Measurements from ENCODE around the gene GMPR.
A peak's percentile ranks its signal among the peaks of the same experiment; 100 is the strongest.

The GMPR gene

DNA sequence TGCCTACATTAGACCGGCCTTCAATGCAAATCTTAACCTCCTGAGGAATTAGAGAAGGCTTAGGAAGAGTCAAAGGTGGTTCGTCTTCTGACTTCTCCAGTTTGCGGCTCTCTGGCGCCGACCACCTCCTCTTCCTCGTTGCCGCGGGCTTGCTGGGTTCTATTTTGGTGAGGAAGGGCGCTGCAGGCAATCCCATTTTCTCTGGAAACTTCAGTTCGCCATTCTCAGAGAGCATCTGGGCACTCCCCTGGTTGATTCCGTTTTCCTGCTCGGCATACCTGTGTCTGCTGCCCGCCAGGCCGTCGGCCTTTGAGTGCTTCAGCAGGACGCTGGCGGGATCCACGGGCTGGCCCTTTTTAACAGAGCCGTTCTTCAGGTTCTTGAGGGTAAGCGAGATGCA lies 67.9 kb downstream of the GMPR start:
- DNase-seq: no peak

DNA sequence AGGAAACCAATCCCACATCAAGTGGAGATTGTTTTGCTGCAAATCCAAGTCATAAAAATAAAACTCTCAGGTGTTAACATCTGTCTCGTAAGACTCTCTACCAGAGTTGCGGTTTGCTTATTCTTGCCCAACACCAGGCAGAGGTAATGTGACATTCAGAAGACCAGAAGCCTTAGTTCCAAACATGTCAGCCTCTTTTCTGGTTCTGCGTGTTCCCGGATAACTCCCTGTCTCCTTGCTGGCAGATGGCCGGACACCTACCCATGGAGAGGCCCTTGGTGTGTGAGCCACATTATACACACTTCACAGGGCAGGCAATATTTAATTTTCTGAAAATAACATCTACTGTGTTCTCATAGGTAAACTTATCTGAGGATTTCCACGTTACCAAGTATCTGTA lies 73.4 kb downstream of the GMPR start:
- no peak for DNase-seq

DNA sequence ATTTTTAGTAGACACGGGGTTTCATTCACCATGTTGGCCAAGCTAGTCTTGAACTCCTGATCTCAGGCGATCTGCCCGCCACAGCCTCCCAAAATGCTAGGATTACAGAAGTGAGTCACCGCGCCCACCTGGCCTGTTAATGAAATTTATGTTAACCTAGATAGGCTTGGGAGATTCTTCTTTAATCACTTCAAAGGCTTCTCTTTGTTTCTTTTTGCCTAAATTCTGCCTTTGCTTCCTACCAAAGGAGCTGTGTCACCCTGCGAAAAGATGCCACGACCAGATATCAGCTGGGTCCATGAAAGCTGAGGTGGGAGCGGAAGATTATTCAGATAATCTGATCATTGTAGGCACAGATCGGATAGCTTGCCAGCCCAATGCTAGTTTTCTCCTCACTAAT lies 75.3 kb downstream of the GMPR start:
- DNase-seq: no peak

DNA sequence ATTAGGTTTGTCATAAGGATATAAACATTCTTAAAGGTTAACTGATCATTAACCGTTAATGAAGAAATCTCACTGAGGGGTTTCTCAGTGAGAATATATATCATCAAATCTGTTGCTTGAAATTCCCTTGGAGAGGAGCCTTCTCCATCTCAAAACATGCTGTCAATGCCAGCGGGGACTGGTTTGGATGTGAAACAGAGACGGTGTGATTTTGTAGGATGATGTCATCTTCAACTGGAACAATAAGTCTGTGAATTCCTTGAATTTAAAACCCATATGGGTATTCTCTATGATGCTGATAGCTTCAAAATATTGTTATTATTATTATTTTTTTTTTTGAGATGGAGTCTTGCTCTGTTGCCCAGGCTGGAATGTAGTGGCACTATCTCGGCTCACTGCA lies 75.9 kb downstream of the GMPR start:
- no peak for DNase-seq

DNA sequence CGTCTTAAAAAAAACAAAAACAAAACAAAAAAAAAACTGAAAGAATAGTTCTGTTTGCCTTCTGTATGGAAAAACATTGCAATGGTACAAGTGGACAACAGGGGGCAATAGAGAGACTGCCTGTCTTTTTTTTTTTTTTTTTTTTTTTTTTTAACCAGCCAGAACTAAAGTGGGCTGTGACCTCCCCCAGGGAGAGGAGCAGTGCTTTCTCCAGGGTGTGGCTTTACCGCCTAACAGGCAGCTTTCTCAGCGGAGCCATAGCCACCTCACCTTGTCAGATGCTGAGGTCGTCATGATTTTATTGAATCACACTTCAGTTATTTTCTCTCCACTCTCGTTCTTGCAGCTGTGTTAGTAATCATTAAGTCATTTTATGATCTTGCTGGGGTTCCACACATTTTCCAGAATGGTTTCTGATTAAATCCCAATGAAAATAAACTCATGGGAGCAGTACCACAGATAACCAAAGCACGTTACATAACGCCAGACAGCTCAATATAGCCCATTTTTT lies 78.4 kb downstream of the GMPR start:
- no peak for DNase-seq

GRCh38 chr6:16318538-16318937 lies 80.2 kb downstream of the GMPR start:
- DNase-seq: no peak

GRCh38 chr6:16318953-16319720 lies 80.8 kb downstream of the GMPR start:
- no peak for DNase-seq

DNA sequence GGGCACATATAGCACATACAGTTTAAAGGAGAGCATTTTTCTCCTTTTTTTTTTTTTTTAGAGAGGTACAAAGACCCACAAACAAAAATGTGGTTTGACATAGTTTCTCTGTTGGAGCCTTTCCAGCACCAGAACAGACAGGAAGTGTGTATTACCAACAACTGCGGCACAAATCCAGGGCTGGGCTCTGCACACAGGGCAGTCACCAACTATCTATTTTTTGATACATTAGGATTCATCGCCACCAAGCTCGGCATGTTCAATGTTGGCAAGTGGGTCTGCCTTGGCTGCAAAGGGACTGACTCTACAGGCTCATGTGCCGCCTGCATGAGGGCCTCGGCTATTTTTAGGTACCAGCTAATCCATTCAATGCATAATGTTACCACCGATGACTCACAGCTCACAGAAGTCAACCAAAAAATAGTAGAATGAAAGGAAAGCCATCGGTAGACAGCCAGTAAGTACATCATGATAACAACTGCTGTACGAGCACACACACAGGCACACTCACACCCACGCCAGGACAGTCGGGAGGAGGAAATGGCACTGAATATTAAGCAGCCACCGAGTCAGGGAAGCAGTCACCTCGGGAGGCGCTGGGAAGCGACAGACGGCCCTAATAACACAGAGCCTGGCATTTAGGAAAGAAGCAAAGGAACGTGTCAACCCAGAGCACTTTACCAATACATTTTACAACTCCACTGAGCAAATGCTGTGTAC lies 81.6 kb downstream of the GMPR start:
- DNase-seq: peak; percentile 85

DNA sequence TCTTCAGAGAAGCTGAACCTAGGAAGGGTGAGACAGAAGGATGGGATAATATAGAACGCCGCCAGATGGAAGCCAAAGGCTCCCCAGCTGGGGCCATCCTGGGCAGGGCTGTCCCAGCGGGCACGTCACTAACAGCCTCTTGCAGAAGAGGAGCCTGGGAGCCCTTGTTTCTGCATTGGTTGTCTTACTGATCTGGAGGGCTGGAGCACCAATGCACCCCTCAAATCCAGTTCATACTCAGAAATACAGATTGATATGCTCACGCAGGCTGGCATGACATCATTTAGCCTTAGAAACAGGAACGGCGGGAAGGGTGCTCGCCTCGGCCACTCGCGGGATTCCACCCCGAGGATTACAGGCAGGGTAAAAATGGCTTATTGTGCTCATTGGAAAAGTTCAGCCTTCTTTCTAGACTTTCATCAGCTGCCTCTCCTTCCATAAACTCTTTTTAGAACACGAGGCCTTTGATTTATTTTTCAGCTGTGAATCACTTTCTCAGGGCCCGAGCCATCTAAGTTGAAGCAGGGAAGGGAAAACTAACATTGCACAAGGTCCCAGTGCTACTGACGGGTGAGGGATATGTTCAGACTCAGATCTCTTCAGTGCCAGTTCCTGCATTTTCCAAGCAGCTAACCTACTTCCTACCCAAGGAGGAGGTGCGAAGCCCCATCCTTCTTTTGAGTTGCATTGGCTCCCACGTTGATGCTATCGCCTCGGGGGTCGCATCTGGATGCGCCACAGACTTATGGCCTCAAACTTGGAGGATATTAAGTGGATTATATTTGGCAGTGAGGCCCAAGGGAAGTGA lies 82.3 kb downstream of the GMPR start:
- peak; percentile 85 for DNase-seq

DNA sequence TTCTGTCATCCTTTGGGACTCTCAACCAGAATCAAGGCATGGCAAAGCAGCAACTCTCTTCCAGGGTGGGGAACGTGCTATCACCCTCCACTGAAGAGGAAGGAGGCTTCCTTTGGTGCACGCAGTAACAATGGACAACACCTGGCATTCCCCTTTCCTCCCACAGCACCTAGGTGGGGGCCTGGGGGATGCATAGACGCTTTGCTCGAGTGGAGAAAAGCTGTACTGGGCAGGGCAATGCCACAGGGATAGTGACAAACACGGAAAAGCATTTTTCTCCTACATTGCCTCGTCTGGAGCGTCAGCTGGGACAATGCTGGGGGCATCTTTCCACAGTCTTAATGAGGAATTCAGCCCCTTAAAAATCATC lies 82.9 kb downstream of the GMPR start:
- DNase-seq: no peak

GRCh38 chr6:16321826-16322225 lies 83.4 kb downstream of the GMPR start:
- no peak for DNase-seq

- peak; percentile 78 for DNase-seq
Measured at GRCh38 chr6:16322666-16323312, 84.4 kb downstream of the GMPR start.

- no peak for DNase-seq
Measured at GRCh38 chr6:16324184-16324583, 85.8 kb downstream of the GMPR start.

DNA sequence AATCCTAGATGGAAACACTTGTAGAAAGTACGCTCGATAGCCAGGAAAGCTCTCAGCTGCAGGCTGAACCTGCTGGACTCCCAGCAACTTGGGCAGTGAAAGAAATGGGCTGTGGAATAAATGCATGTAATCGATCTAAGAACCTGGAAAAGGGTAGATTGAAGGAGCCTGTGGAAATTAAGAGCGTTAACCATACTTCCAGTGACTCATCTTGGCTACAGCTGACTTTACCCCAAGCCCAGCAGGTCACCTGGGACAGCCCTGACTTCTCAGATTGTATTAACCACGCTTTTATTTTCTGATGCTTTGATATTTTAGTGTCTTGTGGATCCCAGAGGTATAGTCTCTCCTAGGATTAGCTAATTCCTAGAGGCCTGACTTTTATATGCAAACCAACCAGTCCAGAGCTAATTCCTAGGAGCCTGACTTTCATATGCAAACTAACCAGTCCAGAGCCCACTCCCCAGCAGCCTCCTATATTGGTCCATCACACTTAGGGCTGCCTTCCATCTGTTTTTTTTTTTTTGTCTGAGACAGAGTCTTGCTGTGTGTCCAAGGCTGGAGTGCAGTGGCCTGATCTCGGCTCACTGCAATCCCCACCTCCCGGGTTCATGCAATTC lies 86.3 kb downstream of the GMPR start:
- DNase-seq: no peak

GRCh38 chr6:16326531-16326930 lies 88.1 kb downstream of the GMPR start:
- no peak for DNase-seq

- no peak for DNase-seq
Measured at GRCh38 chr6:16326971-16327776, 88.8 kb downstream of the GMPR start.

- DNase-seq: no peak
Measured at GRCh38 chr6:16327777-16328325, 89.5 kb downstream of the GMPR start.

- no peak for DNase-seq
Measured at GRCh38 chr6:16329233-16329632, 90.8 kb downstream of the GMPR start.

DNA sequence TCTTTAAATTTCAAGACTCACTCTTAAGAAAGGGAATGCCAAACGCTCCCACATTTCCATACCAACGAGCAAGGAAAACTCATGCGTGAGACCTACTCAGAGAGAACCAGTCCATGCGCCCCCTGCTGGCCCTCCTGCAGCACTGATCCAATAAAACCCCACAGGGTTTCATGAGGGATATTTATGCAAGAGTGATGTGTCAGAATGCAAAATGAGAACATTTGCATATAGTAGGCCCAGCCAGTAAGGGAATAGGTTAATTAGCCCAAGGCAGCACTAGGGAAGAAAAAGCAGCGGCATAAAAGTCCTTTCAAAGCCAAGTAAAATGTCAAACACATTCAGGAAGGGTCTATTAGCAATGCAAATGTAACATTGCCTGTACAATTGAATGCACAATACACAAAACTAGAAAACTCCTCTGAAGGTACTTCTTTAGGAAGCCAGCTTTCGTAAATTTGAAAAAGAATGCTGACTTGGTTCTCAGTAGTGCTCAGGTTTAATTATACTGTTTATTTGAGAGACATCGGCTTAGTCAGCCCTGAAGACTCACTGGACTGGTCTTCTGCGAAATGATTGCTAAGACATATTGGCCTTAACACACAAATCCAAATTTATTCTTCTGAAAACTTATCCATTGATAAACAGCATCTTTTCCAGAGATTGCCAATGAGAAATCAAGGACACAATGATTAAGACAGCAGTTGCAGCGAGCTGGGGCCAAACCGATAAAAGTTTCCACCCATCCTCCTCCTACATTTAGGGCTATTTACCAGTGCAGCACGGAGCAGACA lies 93.2 kb downstream of the GMPR start:
- peak; percentile 65 for DNase-seq

- DNase-seq: peak; percentile 68
Measured at GRCh38 chr6:16332175-16332542, 93.8 kb downstream of the GMPR start.

DNA sequence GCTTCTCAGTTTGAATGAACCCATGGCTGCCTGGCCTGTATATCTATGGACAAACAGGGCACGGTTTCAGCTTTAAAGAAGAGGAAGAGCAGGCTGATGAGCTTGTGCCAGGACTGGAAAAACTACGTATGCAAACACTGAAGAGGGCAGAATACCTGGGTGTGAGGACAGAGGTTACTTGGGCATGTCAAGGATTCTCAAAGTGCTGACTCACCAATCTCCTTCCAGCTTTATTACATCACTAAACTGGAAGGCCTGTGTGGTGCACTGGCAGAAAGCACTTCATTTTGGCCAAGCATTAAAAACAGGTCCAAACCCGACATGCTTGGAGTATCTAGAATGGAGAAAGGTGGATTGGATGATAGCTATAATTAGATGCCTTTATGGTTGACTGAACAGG lies 95.2 kb downstream of the GMPR start:
- DNase-seq: no peak

Measured in DMS 273 treated with DMSO at 0.1 percent for 48 hours (cell line).